Muscle of leg (tissue), 11 donors: Measurements from ENCODE around the gene KLC1. TPM values are rescaled to one million over a fixed set of nuclear protein-coding genes. Genes with fewer than 3 reads are reported as not detected.
"Not testable (repeated sequence)": the region's sequence is repeated elsewhere in the genome, so short reads cannot be mapped to it uniquely, and the experiment has no call there.

Source experiments
- DNase-seq: peaks from one replicate; pipeline ENCODE4 v3.0.0; 2013
- H3K27ac ChIP-seq: one replicate; pipeline ENCODE4 v1.5.1; 2013; ENCODE audit warnings: mild to moderate bottlenecking, low read length, control low read depth
- H3K27me3 ChIP-seq: one replicate; pipeline ENCODE4 v1.6.1; 2013; ENCODE audit warnings: low read length; ENCODE audit not compliant: control insufficient read depth, insufficient read depth
- H3K36me3 ChIP-seq: one replicate; pipeline ENCODE4 v1.6.1; 2013; ENCODE audit warnings: low read length; ENCODE audit not compliant: control insufficient read depth, insufficient read depth
- H3K4me1 ChIP-seq: one replicate; pipeline ENCODE4 v1.6.1; 2013; ENCODE audit warnings: low read length; ENCODE audit not compliant: control insufficient read depth, insufficient read depth
- H3K4me3 ChIP-seq: one replicate; pipeline ENCODE4 v1.5.1; 2013; ENCODE audit warnings: low read length, control low read depth
- H3K9me3 ChIP-seq: replicated peaks from 2 replicates; pipeline ENCODE4 v1.6.1; 2013; ENCODE audit warnings: low read depth, low read length; ENCODE audit not compliant: control insufficient read depth
- WGBS: methylation state at CpG from one replicate; pipeline ENCODE4 v1.1.5; 2013; ENCODE audit warnings: missing lambda C conversion rate; ENCODE audit not compliant: insufficient coverage; 5-methylcytosine and 5-hydroxymethylcytosine counted together
- polyA plus RNA-seq, 8 donors: library from polyadenylated mRNA; unstranded; fragments of 120-200 nt; gene quantifications; one replicate each; pipeline versions ENCODE4 v1.2.1 to v1.2.3, GENCODE V29; 2013; ENCODE audit warnings: inconsistent platforms in 1 of 8, low replicate concordance in 1 of 8; ENCODE audit not compliant: insufficient read length in 8 of 8, insufficient read depth in 1 of 8
- total RNA-seq: library from RNA; stranded (reverse); fragments of 120-200 nt; gene quantifications from one replicate; pipeline ENCODE4 v1.2.4, GENCODE V29; 2013

KLC1 gene
- total and polyA plus RNA-seq, 9 donors, result 82.9 to 115 (median 104) TPM

DNA sequence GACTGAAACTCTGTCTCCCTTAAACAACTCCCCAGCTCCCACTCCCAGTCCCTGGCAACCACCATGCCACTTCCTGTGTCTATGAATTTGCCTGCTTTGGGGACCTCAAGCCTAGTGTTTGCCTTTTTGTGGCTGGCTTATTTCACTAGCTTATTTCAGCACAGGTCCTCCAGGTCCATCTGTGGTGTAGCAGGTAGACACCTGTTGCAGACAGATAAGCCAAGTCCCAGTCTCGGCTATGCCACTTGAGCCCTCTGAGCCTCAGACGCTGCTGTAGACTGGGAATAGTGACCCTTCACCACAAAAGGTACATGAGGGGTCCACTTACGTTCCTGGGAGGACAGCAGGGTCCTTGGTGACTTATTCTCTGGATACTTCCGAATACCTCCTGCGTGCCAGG lies 24.4 kb upstream of the KLC1 start:
- 89% methylated on average over 3 of the region's 5 CpGs for WGBS
- H3K36me3 ChIP-seq, result no peaks in the 10 kb centered on the region
- no peak overlapping the region for H3K4me3 ChIP-seq
- peaks cover 21% of the 10 kb centered on the region for H3K4me1 ChIP-seq
- no peaks in the 10 kb centered on the region for H3K9me3 ChIP-seq
- H3K27me3 ChIP-seq, result peaks cover 8% of the 10 kb centered on the region
- DNase-seq, result no peak
- H3K27ac ChIP-seq, result no peak overlapping the region

GRCh38 chr14:103606963-103607668 lies 21.9 kb upstream of the KLC1 start:
- peaks cover 10% of the 10 kb centered on the region for H3K9me3 ChIP-seq
- no peaks in the 10 kb centered on the region for H3K36me3 ChIP-seq
- H3K4me3 ChIP-seq, result peak overlapping the region; percentile 18
- 2% methylated on average over 25 of the region's 25 CpGs for WGBS
- peak overlapping the region; percentile 59 for H3K27ac ChIP-seq
- H3K27me3 ChIP-seq, result peaks cover 8% of the 10 kb centered on the region
- DNase-seq, result peak; percentile 99
- peaks cover 21% of the 10 kb centered on the region for H3K4me1 ChIP-seq

DNA sequence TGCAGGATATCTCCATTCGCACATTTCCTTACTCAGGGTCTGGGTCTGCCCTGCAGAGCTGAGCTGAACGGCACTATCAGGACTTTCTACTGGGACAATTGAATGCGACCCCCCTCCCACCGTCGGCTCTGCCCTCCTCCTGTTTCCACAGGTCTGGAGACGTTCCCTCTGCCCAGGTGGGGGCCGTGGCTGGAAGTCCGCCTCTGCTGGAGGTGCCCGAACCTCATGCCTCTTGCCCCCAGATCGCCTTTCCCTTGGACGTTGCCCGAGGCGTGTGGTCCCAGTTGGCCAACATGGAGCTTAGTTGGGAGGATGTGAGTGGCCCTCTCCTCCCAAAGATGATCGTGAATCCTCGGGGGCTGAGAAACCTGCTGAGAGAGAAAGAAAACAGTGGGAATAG lies 21.2 kb upstream of the KLC1 start:
- no peak for DNase-seq
- WGBS, result 22% methylated on average over 5 of the region's 15 CpGs
- H3K36me3 ChIP-seq, result no peaks in the 10 kb centered on the region
- H3K4me1 ChIP-seq, result peaks cover 21% of the 10 kb centered on the region
- H3K4me3 ChIP-seq, result no peak overlapping the region
- H3K27me3 ChIP-seq, result peaks cover 8% of the 10 kb centered on the region
- H3K27ac ChIP-seq, result no peak overlapping the region
- peaks cover 10% of the 10 kb centered on the region for H3K9me3 ChIP-seq

DNA sequence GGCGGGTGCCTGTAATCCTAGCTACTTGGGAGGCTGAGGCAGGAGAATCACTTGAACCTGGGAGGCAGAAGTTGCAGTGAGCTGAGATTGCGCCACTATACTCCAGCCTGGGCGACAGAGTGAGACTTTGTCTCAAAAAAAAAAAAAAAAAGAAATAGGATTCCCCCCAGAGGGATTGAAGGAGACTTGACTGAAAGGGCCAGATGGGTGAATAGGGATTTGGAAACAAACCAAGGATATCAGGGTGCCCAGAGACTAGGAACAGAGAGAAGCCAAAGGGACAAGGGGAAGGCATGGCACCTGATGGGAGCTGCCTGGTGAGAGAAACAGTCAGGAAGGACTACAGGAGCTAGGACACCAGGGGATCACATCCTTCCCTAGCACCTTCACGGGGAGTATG lies 19.9 kb upstream of the KLC1 start:
- not testable (repeated sequence) for H3K27ac ChIP-seq, H3K4me3 ChIP-seq, DNase-seq, H3K9me3 ChIP-seq, H3K27me3 ChIP-seq, H3K36me3 ChIP-seq
- WGBS, result no CpG with 5 or more reads among the region's 4 CpGs
- peaks cover 21% of the 10 kb centered on the region for H3K4me1 ChIP-seq

DNA sequence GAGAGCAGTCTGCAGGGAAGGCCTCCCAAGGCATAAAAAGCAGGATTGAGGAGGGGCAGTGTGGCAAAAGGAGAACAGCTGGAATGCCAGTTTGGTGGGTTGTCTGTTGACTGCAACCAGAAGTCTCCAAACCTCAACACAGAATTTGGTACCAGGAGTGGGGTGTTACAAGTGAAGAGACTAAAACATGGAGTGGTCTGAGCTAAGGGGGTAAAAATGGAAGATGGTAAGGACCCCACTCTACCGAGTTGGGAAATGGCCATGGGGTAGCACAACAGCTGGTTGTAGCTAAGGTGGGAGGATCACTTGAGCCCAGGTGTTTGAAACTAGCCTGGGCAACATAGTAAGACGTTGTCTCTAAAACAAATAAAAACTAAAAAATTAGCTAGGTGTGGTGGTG lies 17.8 kb upstream of the KLC1 start:
- peaks cover 8% of the 10 kb centered on the region for H3K27me3 ChIP-seq
- H3K27ac ChIP-seq, result no peak overlapping the region
- H3K9me3 ChIP-seq, result peaks cover 10% of the 10 kb centered on the region
- 88% methylated on average over 1 of the region's 2 CpGs for WGBS
- no peaks in the 10 kb centered on the region for H3K36me3 ChIP-seq
- no peak overlapping the region for H3K4me3 ChIP-seq
- no peak for DNase-seq
- peaks cover 21% of the 10 kb centered on the region for H3K4me1 ChIP-seq

DNA sequence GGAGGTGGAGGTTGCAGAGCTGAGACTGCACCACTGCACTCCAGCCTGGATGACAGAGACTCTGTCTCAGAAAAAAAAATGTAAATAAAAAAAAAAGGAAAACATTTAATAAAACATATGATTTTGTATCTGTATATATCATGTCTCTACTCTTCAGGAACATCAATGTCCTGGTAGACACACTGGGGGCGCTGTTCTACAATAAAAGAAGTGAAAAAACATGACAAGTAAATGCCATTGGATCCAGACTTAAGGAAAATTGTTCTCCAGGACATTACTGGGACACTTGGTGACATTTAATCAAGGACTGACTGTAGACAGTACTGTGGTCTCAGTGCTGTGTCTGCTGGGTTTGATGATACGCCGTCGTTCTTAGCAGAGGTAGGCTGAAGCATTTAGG lies 15.5 kb upstream of the KLC1 start:
- WGBS, result no CpG with 5 or more reads among the region's 4 CpGs
- Histone ChIP-seq H3K4me3 (no peak overlapping the region), H3K27ac (no peak overlapping the region), H3K4me1 (peaks cover 3% of the 10 kb centered on the region), H3K9me3 (peaks cover 10% of the 10 kb centered on the region), H3K36me3 (no peaks in the 10 kb centered on the region), H3K27me3 (peaks cover 3% of the 10 kb centered on the region)
- no peak for DNase-seq

- no peaks in the 10 kb centered on the region for H3K9me3 ChIP-seq
- WGBS, result 56% methylated on average over 8 of the region's 17 CpGs
Observed at GRCh38 chr14:103616635-103617300, 12.2 kb upstream of the KLC1 start.

DNA sequence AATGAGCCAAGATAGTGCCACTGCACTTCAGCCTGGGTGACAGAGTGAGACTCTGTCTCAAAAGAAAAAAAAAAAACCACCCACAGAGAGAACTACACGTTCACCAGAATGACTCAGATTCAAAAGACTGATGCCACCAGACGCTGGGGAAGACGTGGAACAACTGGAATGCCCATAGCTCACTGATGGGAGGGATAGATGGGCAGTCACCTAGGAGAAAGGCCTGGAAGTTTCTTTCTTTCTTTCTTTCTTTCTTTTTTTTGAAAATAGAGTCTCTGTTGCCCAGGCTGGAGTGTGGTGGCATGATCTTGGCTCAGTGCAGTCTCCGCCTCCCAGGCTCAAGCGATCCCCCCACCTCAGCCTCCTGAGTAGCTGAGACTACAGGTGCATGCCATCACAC lies 10.0 kb upstream of the KLC1 start:
- no peak overlapping the region for H3K27ac ChIP-seq
- no peaks in the 10 kb centered on the region for H3K9me3 ChIP-seq
- H3K27me3 ChIP-seq, result peaks cover 3% of the 10 kb centered on the region
- H3K4me1 ChIP-seq, result peaks cover 4% of the 10 kb centered on the region
- no peaks in the 10 kb centered on the region for H3K36me3 ChIP-seq
- DNase-seq, result no peak
- WGBS, result no CpG with 5 or more reads among the region's 5 CpGs
- no peak overlapping the region for H3K4me3 ChIP-seq

More at GRCh38 chr14:103616635-103617300, 12.2 kb upstream of the KLC1 start:
- Histone ChIP-seq H3K4me3 (no peak overlapping the region), H3K27ac (no peak overlapping the region), H3K4me1 (no peaks in the 10 kb centered on the region), H3K36me3 (no peaks in the 10 kb centered on the region), H3K27me3 (no peaks in the 10 kb centered on the region)
- no peak for DNase-seq

DNA sequence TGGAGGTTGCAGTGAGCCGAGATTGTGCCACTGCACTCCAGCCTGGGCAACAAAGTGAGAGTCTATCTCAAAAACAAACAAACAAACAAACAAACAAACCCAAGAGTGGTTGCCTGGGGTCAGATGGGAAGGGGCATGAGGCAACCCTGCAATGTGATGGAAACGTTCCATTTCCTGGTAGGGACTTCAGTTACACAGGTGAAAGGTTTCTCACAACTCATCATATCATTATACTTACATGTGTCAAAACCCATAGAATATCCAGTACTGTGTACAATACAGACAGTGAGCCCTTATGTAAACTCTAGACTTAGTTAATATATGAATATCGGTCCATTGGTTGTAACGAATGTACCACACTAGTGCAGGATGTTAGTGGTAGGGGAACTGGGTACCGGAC lies 7.2 kb upstream of the KLC1 start:
- DNase-seq, result no peak
- WGBS, result 78% methylated on average over 3 of the region's 5 CpGs
- Histone ChIP-seq H3K27me3 (peaks cover 4% of the 10 kb centered on the region), H3K4me3 (no peak overlapping the region), H3K27ac (no peak overlapping the region), H3K36me3 (no peaks in the 10 kb centered on the region), H3K4me1 (peaks cover 29% of the 10 kb centered on the region), H3K9me3 (no peaks in the 10 kb centered on the region)

DNA sequence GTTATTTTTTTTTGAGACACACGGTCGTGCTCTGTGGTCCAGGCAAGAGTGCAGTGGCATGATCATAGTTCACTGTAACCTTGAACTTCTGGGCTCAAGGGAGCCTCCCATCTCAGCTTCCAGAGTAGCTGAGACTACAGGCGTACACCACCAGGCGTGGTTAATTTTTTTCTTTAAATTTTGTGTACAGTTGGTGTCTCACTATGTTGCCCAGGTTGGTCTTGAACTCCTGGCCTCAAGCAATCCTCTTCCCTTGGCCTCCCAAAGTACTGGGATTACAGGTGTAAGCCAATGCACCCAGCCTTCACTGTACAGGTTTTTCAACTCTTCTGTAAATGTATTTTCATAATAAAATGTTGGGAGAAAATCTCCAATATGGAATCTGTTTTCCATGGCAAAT lies 5.7 kb upstream of the KLC1 start:
- whole genome bisulfite sequencing, result 77% methylated on average over 2 of the region's 4 CpGs
- no peak for DNase-seq
- H3K9me3 ChIP-seq, result no peaks in the 10 kb centered on the region
- H3K36me3 ChIP-seq, result no peaks in the 10 kb centered on the region
- peaks cover 4% of the 10 kb centered on the region for H3K27me3 ChIP-seq
- H3K4me3 ChIP-seq, result no peak overlapping the region
- H3K4me1 ChIP-seq, result peaks cover 37% of the 10 kb centered on the region
- H3K27ac ChIP-seq, result no peak overlapping the region
